ENCODE data around the gene EEF2K.
A peak's percentile ranks its signal among the peaks of the same experiment; 100 is the strongest.
"Not testable (repeated sequence)": the region's sequence is repeated elsewhere in the genome, so short reads cannot be mapped to it uniquely, and the experiment has no call there.

The EEF2K gene

GRCh38 chr16:22213801-22214200 lies 7.7 kb downstream of the EEF2K start:
- no peak for DNase-seq

DNA sequence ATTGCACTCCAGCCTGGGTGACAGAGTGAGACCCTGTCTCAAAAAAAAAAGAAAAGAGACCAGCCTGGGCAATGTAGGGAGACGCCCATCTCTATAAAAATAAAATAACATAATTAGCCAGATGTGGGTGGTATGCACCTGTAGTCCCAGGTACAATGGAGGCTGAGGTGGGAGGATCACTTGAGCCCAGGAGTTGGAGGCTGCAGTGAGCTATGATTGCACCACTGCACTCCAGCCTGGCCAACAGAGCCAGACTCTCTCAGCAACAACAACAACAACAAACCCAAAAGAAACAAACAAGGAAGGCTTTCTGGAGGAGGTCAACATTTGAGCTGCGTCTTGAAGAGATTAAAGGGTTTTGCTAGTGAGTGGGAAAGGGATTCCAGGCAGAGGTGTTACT lies 8.3 kb downstream of the EEF2K start:
- no peak for DNase-seq

GRCh38 chr16:22214889-22215288 lies 8.8 kb downstream of the EEF2K start:
- DNase-seq: no peak

- DNase-seq: no peak
Observed at GRCh38 chr16:22216191-22216831, 10.2 kb downstream of the EEF2K start.

GRCh38 chr16:22216832-22217225 lies 10.8 kb downstream of the EEF2K start:
- DNase-seq: not testable (repeated sequence)

DNA sequence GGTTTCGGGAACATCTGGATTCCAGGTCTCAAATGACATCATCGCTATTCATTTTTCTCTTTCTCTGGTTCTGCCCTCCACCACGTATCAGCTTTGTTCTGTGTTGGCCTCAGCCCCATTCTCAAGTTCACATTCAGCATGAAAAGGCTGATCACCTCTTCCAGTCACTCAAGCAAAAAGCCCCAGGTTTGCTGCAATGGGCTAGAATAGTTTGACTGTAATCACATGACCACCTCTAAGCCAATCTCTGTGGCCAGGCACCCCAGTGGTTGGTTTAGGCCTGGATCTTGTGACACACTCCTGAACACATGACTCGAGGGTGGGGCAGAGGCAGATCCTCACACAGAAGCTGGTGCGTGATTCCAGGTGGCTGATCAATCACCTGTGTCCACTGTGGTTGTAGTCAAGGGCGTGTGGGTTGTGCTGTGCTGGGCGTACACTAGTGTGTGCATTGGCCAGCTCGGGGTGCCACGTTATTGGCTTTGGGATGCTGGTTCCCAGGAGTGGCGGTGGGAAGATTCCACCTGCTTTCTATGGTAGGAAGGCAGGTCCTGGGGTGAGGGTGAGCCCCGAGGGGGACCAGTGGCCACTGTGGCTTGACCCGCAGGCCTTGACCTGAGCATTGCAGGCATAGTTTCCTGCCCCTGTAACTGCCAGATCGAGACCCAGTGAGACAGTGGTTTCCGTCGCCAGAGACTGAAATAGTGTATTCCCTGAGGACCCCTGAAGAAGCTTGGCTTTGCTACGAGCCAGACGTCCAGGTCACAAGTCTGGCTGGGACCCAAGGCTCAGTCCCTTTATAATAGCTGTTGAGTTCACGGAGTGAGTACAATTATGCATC lies 12.0 kb downstream of the EEF2K start:
- no peak for DNase-seq

GRCh38 chr16:22219389-22220068 lies 13.5 kb downstream of the EEF2K start:
- no peak for DNase-seq

GRCh38 chr16:22220069-22220440 lies 14.0 kb downstream of the EEF2K start:
- peak; percentile 46 for DNase-seq

DNA sequence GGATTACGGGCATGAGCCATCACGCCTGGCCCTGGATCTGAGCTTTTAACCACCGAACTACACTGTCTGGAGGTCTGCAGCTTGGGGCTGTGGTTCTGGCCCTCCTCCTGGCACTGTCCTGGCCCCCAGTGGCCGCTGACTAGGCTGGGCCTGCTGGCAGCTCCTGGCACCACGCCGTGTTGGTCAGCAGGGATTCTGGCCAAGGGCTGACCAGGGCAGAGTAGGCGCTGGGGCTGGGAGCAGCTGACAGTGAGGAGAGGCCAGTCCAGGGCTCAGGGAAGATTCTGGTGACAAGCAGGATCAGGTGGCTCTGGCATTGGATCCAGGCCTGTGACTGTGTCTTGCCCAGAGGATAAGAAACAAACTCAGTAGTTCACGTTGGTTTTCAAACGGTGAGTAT lies 14.6 kb downstream of the EEF2K start:
- DNase-seq: no peak

DNA sequence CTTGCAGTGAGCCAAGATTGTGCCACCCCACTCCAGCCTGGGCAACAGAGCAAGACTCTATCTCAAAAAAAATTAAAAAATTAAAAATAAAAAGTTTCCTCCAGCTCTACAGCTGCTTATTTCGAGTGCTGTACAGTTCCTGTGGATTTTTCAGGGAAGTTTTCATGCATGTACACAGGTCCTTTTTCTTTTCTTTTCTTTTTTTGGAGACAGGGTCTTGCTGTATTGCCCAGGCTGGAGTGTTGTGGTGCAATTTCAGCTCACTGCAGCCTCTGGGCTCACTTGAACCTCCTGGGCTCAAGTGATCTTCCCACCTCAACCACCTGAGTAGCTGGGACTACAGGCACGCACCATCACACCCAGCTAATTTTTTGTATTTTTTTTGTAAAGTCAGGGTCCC lies 15.9 kb downstream of the EEF2K start:
- DNase-seq: no peak

DNA sequence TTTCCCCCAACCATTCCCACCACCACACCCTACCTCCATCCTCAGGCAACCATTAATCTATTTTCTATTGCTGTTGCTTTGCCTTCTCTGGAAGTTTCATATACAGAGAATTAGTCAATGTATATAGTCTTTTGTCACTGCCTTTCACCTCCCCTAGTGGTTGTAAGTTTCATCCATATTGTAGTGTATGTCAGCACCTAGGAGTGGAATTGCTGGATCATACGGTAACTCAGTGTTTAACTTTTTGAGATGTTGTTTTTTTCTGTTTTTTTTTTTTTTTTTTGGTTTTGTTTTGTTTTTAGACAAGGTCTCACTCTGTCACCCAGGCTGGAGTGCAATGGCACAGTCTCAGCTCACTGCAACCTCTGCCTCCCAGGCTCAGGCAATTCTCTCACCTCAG lies 16.9 kb downstream of the EEF2K start:
- no peak for DNase-seq

DNA sequence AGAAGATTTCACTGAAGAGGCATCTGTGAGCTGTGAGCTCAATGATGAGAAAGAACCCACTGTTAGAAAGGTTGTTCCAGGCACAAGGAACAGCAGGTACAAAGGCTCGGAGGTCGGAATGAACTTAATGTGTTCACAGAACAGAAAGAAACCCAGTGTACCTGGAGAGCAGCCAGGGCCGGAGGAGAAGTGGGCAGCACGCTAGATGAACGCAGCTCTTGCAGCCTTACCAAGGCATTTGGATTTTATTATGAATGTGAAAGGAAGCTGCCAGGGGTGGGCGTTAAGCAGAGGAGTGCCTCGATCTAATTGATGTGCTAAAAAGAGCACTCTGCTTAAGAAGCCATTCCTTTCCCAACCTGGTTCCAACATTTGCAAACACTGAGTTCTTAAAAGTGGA lies 19.0 kb downstream of the EEF2K start:
- DNase-seq: no peak

DNA sequence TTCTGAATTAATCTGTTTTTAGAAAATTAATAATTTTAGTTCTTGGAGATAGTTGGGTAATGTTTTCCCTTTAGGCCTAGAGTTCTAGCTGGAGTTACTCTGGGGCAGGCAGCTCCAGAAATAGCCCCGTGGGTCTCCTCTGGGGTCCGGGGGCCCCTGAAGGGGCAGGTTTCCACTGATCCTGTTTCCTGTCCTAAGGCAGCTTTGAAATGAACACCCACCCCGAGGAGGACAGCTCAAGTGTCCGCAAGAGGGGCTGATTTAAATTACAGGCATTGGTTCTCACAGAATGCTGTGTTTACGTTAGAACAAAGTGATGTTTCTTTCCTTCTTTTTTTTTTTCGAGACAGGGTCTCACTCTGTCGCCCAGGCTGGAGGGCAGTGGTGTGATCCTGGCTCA lies 23.8 kb downstream of the EEF2K start:
- DNase-seq: no peak

DNA sequence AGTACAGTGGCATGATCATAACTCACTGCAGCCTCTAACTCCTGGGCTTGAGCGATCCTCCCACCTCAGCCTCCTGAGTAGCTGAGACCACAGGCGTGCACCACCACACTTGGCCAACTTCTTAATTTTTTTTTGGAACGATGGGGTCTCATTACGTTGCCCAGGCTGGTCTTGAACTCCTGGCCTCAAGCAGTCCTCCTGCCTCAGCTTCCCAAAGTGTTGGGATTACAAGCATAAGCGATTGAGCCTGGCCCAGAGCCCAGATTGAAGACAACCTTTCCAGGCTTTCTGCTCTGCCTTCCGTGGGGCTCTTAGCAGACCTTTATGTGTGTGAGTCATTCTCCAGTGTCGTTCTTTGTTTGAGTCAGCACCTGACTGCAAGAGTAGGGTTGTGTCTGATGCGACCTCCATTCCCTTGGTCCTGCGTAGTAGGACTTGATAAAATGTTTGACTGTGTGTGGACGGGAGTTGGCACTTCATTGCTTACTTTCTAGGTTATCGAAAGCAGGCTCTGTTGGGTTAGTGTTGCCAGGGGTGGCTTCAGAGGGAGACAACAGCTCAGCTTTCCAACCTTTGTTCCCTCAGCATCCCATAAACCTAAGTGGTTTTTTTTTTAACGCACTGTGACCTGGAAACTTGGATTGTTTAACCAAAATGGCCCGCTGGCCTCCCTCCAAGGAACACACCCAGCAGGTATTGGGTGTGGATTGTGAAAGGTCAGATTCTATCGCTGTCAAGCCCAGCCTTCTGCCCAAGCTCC lies 26.4 kb downstream of the EEF2K start:
- DNase-seq: peak; percentile 42

DNA sequence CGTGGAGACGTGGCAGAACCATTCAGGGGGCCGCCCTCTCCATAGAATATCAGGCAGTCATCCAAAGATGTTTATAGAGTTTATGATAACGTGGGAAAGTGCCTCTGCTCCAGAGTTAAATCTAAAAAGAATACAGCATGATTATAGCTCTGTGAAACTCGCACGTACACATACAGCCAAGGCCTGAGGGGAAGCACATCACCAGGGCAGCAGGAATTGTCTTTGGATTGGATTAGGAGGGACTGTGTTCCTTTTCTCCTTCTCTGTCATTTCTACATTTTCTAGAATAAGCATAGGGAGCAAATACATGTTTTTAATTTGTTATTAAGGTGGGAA lies 26.9 kb downstream of the EEF2K start:
- DNase-seq: no peak

DNA sequence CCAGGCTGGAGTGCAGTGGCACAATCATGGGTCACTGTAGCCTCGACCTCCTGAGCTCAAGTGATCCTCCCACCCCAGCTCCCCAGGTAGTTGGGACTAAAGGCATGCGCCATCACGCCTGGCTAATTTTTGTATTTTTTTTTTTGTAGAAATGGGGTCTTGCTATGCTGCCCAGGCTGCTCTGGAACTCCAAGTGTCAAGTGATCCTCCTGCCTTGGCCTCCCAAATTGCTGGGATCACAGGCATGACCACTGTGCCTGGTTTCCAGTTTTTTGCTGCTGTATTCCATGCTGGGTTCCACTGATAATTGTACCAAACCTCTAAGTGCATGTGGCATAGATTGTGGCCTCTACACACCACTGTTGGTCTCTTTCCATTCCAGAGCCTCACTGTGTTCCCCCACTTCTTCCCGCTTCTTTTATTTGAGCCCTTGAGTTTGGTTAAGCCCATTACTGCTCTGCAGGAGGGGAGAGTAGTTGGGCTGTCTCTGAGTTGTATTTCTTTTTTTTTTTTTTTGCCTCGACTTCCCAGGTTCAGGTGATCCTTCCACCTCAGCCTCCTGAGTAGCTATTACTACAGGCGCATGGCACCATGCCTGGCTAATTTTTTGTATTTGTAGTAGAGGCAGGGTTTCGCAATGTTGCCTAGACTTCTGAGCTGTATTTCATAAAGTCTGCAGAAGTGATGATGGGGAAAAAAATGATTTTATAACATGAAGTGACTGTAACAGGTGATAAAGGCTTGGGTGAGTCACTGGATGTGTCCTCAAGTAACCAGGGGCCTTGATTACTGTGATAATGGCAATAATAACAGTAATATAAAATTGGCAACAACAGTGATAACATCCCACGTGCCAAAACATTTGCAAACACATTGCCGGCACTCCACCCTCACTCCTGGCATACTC lies 30.0 kb downstream of the EEF2K start:
- DNase-seq: no peak

DNA sequence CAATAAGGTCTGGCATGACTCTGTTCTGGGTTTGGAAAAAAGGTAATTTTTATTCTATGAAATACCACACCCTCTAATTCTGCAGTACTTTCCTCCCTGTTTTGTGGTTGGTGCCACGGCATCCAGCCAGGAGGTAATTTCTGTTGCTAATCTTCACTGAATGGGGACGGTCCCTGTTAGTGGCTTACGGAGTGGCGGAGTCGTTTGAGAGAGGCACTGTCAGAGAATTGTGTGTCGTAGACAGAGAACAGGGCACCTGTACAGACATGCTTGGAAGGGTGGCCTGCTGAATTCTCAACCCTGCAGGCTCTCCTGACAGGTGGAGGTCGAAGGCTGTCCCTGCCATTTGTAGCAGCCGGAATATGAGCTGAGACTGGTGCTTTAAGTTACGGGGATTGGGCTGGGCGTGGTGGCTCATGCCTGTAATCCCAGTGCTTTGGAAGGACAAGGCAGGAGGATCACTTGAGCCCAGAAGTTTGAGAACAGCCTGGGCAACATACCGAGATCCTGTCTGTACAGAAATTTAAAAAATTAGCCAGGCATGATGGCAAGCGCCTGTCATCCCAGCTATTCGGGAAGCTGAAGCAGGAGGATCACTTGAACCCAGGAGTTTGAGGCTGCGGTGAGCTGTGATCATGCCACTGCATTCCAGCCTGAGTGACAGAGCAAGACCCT lies 33.2 kb downstream of the EEF2K start:
- no peak for DNase-seq

DNA sequence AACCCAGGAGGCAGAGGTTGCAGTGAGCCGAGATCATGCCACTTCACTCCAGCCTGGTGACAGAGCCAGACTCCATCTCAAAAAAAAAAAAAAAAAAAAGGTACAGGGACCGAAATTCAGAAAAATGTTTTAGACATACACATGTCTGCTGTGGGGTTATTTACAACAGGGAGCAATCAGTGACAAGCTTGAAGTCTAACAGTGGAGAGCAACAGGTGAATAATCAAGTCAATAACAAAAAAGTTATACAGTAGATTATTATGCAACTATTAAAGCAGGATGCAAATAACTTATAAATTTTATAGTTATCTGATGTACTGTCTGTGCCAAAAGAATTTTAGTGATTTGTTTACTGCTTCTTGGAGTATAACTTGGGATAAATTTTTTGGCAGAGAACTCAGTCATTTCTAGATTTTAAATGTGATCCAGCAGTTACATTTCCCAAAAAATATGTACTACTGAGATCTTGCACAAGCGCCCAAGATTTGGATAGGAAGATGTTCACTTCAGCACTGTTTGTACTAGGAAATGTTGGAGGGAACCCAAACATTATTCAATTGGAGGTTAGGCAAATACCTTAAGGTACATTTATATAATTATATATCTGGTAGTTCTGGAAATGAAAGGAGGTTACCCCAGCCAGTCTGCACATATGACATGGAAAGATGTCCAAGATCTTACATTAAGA lies 34.1 kb downstream of the EEF2K start:
- DNase-seq: peak; percentile 12

- DNase-seq: no peak
Observed at GRCh38 chr16:22250522-22250921, 44.4 kb downstream of the EEF2K start.

GRCh38 chr16:22252317-22252716 lies 46.2 kb downstream of the EEF2K start:
- no peak for DNase-seq

- no peak for DNase-seq
Observed at GRCh38 chr16:22253272-22253671, 47.2 kb downstream of the EEF2K start.

Measured in fibroblast of skin of right biceps (primary cell).